ENCODE measurements around the gene DOCK1. TPM values are rescaled to one million over a fixed set of nuclear protein-coding genes. Genes with fewer than 3 reads are reported as not detected.
A peak's percentile ranks its signal among the peaks of the same experiment; 100 is the strongest.
"Not testable (repeated sequence)": the region's sequence is repeated elsewhere in the genome, so short reads cannot be mapped to it uniquely, and the experiment has no call there.

Gene DOCK1
- total RNA-seq (2012; rRNA removed), result 44.6 and 46.6 TPM in 2 replicates

DNA sequence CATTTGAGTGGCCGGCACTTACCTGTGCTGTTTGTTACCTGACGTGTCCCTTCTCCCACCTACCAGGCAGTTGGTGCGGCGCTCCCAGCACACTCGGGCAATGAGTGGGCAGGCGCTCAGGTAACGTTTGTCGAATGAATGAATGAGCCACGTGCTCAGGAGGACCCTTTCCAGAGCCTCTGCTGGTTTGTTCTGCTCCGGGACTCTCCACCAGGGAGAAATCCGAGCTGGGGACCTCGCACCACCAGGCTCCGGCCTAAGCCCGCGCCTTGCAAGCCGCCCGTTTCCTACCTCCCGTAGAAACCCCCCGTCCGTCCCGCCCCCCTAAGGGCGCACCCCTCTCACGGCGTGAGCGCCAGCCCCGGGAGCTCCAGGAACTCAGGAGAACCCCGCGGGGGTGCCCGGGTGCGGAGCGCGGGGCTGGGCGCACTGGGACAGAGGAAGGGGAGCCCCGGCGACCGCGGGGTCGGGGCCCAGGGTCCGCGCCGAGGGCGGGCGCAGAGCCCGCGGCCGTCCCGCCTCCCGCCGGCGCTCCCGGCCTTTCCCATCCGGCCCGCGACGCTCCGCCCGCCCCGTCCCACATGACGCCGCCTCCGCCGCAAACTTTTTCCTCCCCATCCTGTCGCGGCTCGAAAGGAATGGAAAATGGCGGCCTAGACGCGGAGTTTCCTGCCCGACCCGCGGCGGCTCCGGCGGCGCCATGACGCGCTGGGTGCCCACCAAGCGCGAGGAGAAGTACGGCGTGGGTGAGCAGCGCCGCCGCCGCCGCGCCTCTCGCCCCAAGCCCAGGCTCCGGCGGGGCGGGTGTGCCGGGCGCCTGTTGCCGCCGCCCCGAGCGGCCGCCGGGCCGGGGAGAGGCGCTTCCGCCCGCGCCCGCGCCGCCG, at the start of gene DOCK1:
Gene DOCK1, plus strand, starts transcription at position 611 of the 884 bp plus-strand sequence. Its CDS starts 90 bp downstream, at position 701.
- H3K4me3 ChIP-seq (ENCODE audit: low read length), result peak within 1 kb of the TSS; percentile 93
- peak within 1 kb of the TSS; percentile 90 for H3K9ac ChIP-seq (ENCODE audit: low read depth, low read length)
- no peaks in the 10 kb centered on the region for H3K9me3 ChIP-seq (replicated peaks; ENCODE audit: low read length)
- peaks cover 4% of the 10 kb centered on the region for H3K36me3 ChIP-seq (ENCODE audit: insufficient read depth, low read length)
- peak within 1 kb of the TSS; percentile 84 for H3K4me2 ChIP-seq (ENCODE audit: low read length)
- peaks cover 31% of the 10 kb centered on the region for H3K4me1 ChIP-seq (ENCODE audit: control insufficient read depth, insufficient read depth, low read length)
- H3K27me3 ChIP-seq (ENCODE audit: control insufficient read depth, insufficient read depth, low read length), result no peaks in the 10 kb centered on the region

DNA sequence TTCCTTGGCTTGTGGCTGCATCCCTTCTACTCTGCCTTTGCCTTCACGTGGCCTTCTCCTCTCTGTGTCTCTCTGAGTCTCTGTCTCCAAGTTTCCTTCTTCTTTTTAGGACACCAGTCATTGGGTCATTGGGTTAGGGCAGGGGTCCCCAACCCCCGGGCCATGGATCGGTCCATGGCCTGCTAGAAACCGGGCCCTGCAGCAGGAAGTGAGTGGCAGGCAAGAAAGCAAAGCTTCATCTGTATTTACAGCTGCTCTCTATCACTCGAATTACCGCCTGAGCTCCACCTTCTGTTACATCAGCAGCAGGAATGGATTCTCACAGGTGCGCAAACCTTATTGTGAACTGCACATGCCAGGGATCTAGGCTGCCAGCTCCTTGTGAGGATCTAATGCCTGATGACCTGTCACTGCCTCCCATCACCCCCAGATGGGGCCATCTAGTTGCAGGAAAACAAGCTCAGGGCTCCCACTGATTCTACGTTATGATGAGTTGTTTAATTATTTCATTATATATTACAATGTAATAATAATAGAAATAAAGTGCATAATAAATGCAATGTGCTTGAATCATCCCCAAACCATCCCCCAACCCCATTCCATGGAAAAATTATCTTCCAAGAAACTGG, 47.9 kb upstream of the DOCK1 start:
- no peaks in the 10 kb centered on the region for H3K4me1 ChIP-seq (ENCODE audit: control insufficient read depth, insufficient read depth, low read length)
- no peaks in the 10 kb centered on the region for H3K9me3 ChIP-seq (replicated peaks; ENCODE audit: low read length)
- H3K27me3 ChIP-seq (ENCODE audit: control insufficient read depth, insufficient read depth, low read length), result peaks cover 15% of the 10 kb centered on the region
- H3K9ac ChIP-seq (ENCODE audit: low read depth, low read length), result no peak overlapping the region
- H3K4me3 ChIP-seq (ENCODE audit: low read length), result no peak overlapping the region
- no peak overlapping the region for H3K4me2 ChIP-seq (ENCODE audit: low read length)
- H3K36me3 ChIP-seq (ENCODE audit: insufficient read depth, low read length), result no peaks in the 10 kb centered on the region

DNA sequence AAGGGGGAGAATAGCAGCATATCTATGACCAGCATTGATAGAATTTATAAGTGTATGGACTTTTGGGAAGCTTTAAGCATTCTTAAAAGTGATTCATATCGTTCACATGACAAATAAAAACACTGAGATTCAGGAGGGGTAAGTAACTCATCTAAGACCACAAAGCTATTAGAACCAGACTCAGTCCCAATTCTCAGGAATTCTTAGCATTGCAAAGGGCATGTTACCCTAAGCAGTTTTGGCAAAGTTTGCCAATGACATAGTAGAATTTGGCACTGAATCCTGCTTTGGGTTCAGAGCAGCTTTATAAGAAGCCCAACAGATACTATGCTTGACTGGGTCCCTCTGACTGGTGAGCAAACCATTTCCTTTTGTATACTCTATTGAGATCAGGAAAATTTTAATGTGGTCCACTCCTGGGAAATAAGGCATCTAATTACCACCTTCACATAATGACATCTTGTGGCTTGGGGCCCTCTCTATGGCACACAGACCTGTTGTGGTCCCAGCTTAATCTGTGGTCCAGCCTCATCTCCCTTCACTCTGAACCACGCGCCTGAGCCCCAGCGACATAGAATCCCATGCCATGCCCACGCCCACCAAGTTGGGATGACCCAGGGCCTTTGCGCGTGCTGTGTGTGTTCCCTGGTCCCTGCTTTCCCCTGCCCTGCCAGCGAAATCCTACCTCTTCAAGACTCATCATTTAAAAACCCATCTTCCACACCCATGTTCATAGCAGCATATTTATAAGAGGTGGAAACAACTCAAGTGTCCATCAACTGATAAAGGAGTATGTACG, 37.5 kb upstream of the DOCK1 start:
- H3K36me3 ChIP-seq (ENCODE audit: insufficient read depth, low read length), result no peaks in the 10 kb centered on the region
- H3K4me3 ChIP-seq (ENCODE audit: low read length), result no peak overlapping the region
- H3K9ac ChIP-seq (ENCODE audit: low read depth, low read length), result peak overlapping the region; percentile 27
- no peak overlapping the region for H3K4me2 ChIP-seq (ENCODE audit: low read length)
- no peaks in the 10 kb centered on the region for H3K9me3 ChIP-seq (replicated peaks; ENCODE audit: low read length)
- H3K4me1 ChIP-seq (ENCODE audit: control insufficient read depth, insufficient read depth, low read length), result peaks cover 13% of the 10 kb centered on the region
- H3K27me3 ChIP-seq (ENCODE audit: control insufficient read depth, insufficient read depth, low read length), result peaks cover 14% of the 10 kb centered on the region

DNA sequence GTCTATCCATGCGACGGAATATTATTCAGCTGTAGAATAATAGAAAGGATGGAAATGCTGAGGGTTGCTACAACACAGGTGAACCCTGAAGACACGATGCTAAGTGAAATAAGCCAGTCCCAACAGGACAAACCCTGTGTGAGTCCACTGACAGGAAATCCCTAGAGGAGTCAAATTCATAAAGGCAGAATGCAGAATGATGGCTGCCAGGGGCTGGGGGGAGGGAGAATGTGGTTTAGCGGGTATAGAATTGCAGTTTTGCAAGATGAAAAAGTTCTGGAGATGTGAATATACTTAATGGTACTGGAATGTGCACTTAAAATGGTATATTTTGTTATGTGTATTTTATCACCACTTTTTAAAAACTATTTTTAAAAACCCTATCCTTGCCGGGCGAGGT, 36.9 kb upstream of the DOCK1 start:
- H3K36me3 ChIP-seq (ENCODE audit: insufficient read depth, low read length), result no peaks in the 10 kb centered on the region
- peaks cover 13% of the 10 kb centered on the region for H3K4me1 ChIP-seq (ENCODE audit: control insufficient read depth, insufficient read depth, low read length)
- H3K4me2 ChIP-seq (ENCODE audit: low read length), result no peak overlapping the region
- peaks cover 14% of the 10 kb centered on the region for H3K27me3 ChIP-seq (ENCODE audit: control insufficient read depth, insufficient read depth, low read length)
- H3K9me3 ChIP-seq (replicated peaks; ENCODE audit: low read length), result no peaks in the 10 kb centered on the region
- H3K4me3 ChIP-seq (ENCODE audit: low read length), result no peak overlapping the region
- H3K9ac ChIP-seq (ENCODE audit: low read depth, low read length), result no peak overlapping the region

DNA sequence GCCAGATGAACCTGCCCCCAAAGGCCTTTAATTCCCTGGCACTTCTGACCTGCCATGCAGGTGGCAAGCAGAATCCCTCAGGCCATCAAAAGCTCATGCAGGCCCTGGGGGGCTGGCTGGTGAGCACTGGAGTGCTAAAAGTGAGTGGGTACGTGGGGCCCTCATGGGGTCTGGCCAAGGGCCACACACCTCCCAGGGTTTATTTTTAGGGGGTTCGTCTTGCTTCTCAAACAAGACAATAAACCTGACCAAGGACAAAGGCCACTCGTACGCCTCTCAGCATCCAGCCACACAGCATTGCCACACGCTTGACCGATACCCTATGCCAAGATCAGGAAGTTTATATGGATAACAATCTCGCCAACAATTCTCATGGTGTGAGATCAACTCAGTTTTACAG, 33.1 kb upstream of the DOCK1 start:
- Histone ChIP-seq H3K9ac (ENCODE audit: low read depth, low read length) (no peak overlapping the region), H3K36me3 (ENCODE audit: insufficient read depth, low read length) (no peaks in the 10 kb centered on the region), H3K4me1 (ENCODE audit: control insufficient read depth, insufficient read depth, low read length) (peaks cover 8% of the 10 kb centered on the region), H3K4me2 (ENCODE audit: low read length) (no peak overlapping the region), H3K4me3 (ENCODE audit: low read length) (no peak overlapping the region), H3K9me3 (replicated peaks; ENCODE audit: low read length) (no peaks in the 10 kb centered on the region), H3K27me3 (ENCODE audit: control insufficient read depth, insufficient read depth, low read length) (peaks cover 40% of the 10 kb centered on the region)

DNA sequence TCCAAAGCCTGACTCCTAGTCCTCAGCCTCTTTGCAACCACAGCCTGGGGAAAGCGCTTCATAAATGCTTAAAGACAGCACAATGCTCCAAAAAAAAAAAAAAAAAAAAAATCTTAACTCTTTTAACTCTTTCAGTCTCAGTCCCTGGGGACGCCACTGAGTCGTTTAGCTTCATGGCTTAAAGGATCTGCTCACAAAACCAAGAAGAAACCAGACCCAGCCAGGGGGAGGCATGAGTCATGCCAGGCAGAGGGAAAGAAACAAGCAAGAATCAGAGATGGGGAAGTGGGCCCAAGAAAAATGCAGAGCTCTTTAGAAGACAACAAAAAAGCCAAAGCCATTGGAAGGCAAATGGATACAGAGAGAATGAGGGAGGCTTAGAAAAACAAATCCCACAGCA, 32.5 kb upstream of the DOCK1 start:
- no peak overlapping the region for H3K4me2 ChIP-seq (ENCODE audit: low read length)
- no peaks in the 10 kb centered on the region for H3K9me3 ChIP-seq (replicated peaks; ENCODE audit: low read length)
- H3K27me3 ChIP-seq (ENCODE audit: control insufficient read depth, insufficient read depth, low read length), result peaks cover 40% of the 10 kb centered on the region
- no peak overlapping the region for H3K4me3 ChIP-seq (ENCODE audit: low read length)
- no peaks in the 10 kb centered on the region for H3K36me3 ChIP-seq (ENCODE audit: insufficient read depth, low read length)
- no peak overlapping the region for H3K9ac ChIP-seq (ENCODE audit: low read depth, low read length)
- H3K4me1 ChIP-seq (ENCODE audit: control insufficient read depth, insufficient read depth, low read length), result peaks cover 6% of the 10 kb centered on the region

DNA sequence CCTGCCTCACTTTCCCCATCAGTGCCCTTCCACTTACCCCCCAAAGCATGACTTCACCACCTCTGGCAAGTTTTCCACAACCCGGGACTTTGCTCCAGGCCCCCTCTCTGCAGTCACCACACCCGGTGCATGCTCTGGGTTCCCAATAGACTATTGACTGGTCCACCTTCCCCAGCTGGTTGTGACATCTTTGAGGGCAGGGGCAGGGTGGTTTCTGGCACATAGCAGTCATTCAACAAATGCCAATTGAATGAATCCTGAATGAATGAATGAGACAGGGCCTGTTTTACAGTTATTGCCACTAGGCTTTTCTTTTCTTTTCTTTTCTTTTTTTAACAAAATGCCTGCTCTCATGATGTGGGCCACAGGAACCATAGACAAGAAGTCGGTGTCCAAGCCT, 28.8 kb upstream of the DOCK1 start:
- peaks cover 45% of the 10 kb centered on the region for H3K27me3 ChIP-seq (ENCODE audit: control insufficient read depth, insufficient read depth, low read length)
- no peaks in the 10 kb centered on the region for H3K36me3 ChIP-seq (ENCODE audit: insufficient read depth, low read length)
- no peak overlapping the region for H3K4me2 ChIP-seq (ENCODE audit: low read length)
- H3K4me3 ChIP-seq (ENCODE audit: low read length), result no peak overlapping the region
- no peak overlapping the region for H3K9ac ChIP-seq (ENCODE audit: low read depth, low read length)
- H3K9me3 ChIP-seq (replicated peaks; ENCODE audit: low read length), result no peaks in the 10 kb centered on the region
- H3K4me1 ChIP-seq (ENCODE audit: control insufficient read depth, insufficient read depth, low read length), result no peaks in the 10 kb centered on the region

DNA sequence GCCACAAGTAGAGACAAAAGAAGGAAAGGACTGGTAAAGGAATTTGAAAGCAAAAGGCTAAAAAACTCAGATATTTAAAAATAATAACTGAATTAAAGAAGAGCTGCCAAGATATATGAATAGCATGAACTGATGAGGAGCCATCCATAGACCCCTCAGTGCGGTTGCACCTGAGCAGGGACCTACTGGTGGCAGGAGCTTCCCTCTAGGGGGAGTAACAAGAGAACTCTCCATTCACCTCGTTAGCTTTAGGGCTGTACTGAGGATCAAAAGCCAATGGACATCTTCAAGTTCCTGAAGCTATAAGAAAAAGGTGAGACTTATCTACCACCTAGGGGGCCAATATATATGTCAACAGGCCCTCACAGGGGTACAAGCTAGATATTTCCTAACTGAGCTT, 27.8 kb upstream of the DOCK1 start:
- Histone ChIP-seq H3K36me3 (ENCODE audit: insufficient read depth, low read length) (no peaks in the 10 kb centered on the region), H3K4me1 (ENCODE audit: control insufficient read depth, insufficient read depth, low read length) (no peaks in the 10 kb centered on the region), H3K9ac (ENCODE audit: low read depth, low read length) (no peak overlapping the region), H3K9me3 (replicated peaks; ENCODE audit: low read length) (no peaks in the 10 kb centered on the region), H3K4me2 (ENCODE audit: low read length) (no peak overlapping the region), H3K4me3 (ENCODE audit: low read length) (no peak overlapping the region), H3K27me3 (ENCODE audit: control insufficient read depth, insufficient read depth, low read length) (peaks cover 45% of the 10 kb centered on the region)

DNA sequence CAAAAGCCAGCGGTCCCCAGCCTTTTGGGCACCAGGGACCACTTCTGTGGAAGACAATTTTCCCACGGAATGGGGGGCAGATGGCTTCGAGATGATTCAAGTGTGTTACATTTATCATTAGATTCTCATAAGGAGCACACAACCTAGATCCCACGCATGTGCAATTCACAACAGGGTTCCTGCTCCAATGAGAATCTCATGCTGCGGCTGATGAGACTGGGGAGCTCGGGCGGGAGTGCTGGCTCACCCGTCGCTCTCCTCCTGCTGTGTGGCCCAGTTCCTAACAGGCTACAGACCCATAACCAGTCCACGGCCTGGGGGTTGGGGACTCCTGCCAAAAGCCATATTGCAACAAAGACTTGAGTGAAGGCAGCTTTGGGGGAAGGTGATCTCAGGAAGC, 26.6 kb upstream of the DOCK1 start:
- H3K4me2 ChIP-seq (ENCODE audit: low read length), result no peak overlapping the region

DNA sequence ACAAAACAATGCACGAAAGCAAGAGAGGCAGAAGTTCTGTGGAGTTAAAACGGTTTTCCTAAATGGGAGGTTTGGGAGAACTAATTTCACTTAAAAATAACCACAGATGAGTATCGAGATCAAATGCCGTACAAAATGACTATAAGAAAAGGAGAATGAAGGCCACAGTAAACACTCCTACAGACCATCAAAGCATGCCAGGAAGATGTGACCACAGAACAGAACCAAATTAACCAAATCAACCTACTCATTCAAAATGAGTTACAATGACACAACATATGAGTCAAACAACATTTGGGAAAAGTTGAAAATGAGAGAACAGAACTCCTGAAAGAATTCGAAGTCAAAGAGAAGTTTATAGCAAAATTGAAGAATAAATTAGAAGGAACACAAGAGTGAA, 24.3 kb upstream of the DOCK1 start:
- no peak overlapping the region for H3K4me2 ChIP-seq (ENCODE audit: low read length)
- H3K36me3 ChIP-seq (ENCODE audit: insufficient read depth, low read length), result no peaks in the 10 kb centered on the region
- no peaks in the 10 kb centered on the region for H3K9me3 ChIP-seq (replicated peaks; ENCODE audit: low read length)
- no peaks in the 10 kb centered on the region for H3K4me1 ChIP-seq (ENCODE audit: control insufficient read depth, insufficient read depth, low read length)
- peaks cover 28% of the 10 kb centered on the region for H3K27me3 ChIP-seq (ENCODE audit: control insufficient read depth, insufficient read depth, low read length)
- no peak overlapping the region for H3K9ac ChIP-seq (ENCODE audit: low read depth, low read length)
- no peak overlapping the region for H3K4me3 ChIP-seq (ENCODE audit: low read length)

More for the DNA sequence above, 26.6 kb upstream of the DOCK1 start:
- H3K4me3 ChIP-seq (ENCODE audit: low read length), result no peak overlapping the region
- no peak overlapping the region for H3K9ac ChIP-seq (ENCODE audit: low read depth, low read length)
- no peaks in the 10 kb centered on the region for H3K4me1 ChIP-seq (ENCODE audit: control insufficient read depth, insufficient read depth, low read length)
- H3K27me3 ChIP-seq (ENCODE audit: control insufficient read depth, insufficient read depth, low read length), result peaks cover 45% of the 10 kb centered on the region
- no peaks in the 10 kb centered on the region for H3K36me3 ChIP-seq (ENCODE audit: insufficient read depth, low read length)
- no peaks in the 10 kb centered on the region for H3K9me3 ChIP-seq (replicated peaks; ENCODE audit: low read length)

DNA sequence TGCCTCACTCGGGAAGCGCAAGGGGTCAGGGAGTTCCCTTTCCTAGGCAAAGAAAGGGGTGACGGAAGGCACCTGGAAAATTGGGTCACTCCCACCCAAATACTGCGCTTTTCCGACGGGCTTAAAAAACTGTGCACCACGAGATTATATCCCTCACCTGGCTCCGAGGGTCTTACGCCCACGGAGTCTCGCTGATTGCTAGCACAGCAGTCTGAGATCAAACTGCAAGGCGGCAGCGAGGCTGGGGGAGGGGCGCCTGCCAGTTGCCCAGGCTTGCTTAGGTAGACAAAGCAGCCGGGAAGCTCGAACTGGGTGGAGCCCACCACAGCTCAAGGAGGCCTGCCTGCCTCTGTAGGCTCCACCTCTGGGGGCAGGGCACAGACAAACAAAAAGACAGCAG, 23.2 kb upstream of the DOCK1 start:
- H3K4me1 ChIP-seq (ENCODE audit: control insufficient read depth, insufficient read depth, low read length); H3K36me3 ChIP-seq (ENCODE audit: insufficient read depth, low read length); H3K9ac ChIP-seq (ENCODE audit: low read depth, low read length); H3K9me3 ChIP-seq (replicated peaks; ENCODE audit: low read length); H3K4me2 ChIP-seq (ENCODE audit: low read length); H3K4me3 ChIP-seq (ENCODE audit: low read length): not testable (repeated sequence)
- H3K27me3 ChIP-seq (ENCODE audit: control insufficient read depth, insufficient read depth, low read length), result peaks cover 19% of the 10 kb centered on the region

Data from skeletal muscle satellite cell (primary cell).